SK-N-MC (cell line): ENCODE results near the gene TBCCD1.
A peak's percentile ranks its signal among the peaks of the same experiment; 100 is the strongest.
"Not testable (repeated sequence)": the region's sequence is repeated elsewhere in the genome, so short reads cannot be mapped to it uniquely, and the experiment has no call there.

Source experiments
- DNase-seq: peaks from one replicate; pipeline ENCODE4 v3.0.0-alpha.2; 2011; ENCODE audit warnings: low read depth, low spot score
- H3K27ac ChIP-seq: fragments of 200-600 bp; sonication (generic); 2 replicates; pipeline ENCODE4 v1.5.1; 2016; ENCODE audit warnings: mixed run types
- H3K36me3 ChIP-seq: fragments of 200-600 bp; sonication (generic); 2 replicates; pipeline ENCODE4 v1.6.1; 2017; ENCODE audit warnings: antibody characterized with exemption, low read length, mixed read lengths; ENCODE audit not compliant: insufficient read depth
- H3K4me3 ChIP-seq: fragments of 200-600 bp; sonication (generic); 2 replicates; pipeline ENCODE4 v1.5.1; 2016
- H3K9ac ChIP-seq: fragments of 200-600 bp; sonication (generic); 2 replicates; pipeline ENCODE4 v1.8.0; 2017; ENCODE audit warnings: mixed run types, mixed read lengths; ENCODE audit not compliant: insufficient read length
- H3K9me3 ChIP-seq: fragments of 200-600 bp; sonication (generic); 2 replicates; pipeline ENCODE4 v1.6.1; 2017; ENCODE audit warnings: low read depth, mild to moderate bottlenecking, antibody characterized with exemption, low read length, moderate library complexity, mixed read lengths
- EZH2 ChIP-seq: fragments of 200-600 bp; sonication (generic); IDR thresholded peaks from one replicate; pipeline ENCODE4 v1.6.1; 2017; ENCODE audit warnings: antibody characterized with exemption
- FOXP2 ChIP-seq: optimal IDR thresholded peaks from 2 replicates; pipeline ENCODE3; 2011; ENCODE audit warnings: mild to moderate bottlenecking, moderate library complexity; ENCODE audit not compliant: insufficient read depth; ENCODE audit errors: extremely low read length, control extremely low read depth
- POLR2AphosphoS5 ChIP-seq: IDR thresholded peaks from 2 replicates; pipeline ENCODE4 v1.6.1; 2012; ENCODE audit warnings: mild to moderate bottlenecking, low read depth, low read length, borderline replicate concordance

The TBCCD1 gene

GRCh38 chr3:186589121-186589520 lies 22.0 kb upstream of the TBCCD1 start:
- no peak overlapping the region for H3K4me3 ChIP-seq
- TF ChIP-seq EZH2 (no peak), POLR2AphosphoS5 (no peak), FOXP2 (no peak)
- H3K36me3 ChIP-seq, result peaks cover 20% of the 10 kb centered on the region
- H3K27ac ChIP-seq, result no peak overlapping the region
- peak overlapping the region; percentile 16 for H3K9ac ChIP-seq
- H3K9me3 ChIP-seq, result no peaks in the 10 kb centered on the region
- no peak for DNase-seq

GRCh38 chr3:186588632-186589031 lies 21.5 kb upstream of the TBCCD1 start:
- no peak overlapping the region for H3K4me3 ChIP-seq
- peak overlapping the region; percentile 16 for H3K9ac ChIP-seq
- no peak overlapping the region for H3K27ac ChIP-seq
- peaks cover 25% of the 10 kb centered on the region for H3K36me3 ChIP-seq
- TF ChIP-seq FOXP2 (no peak), EZH2 (no peak), POLR2AphosphoS5 (no peak)
- no peak for DNase-seq
- H3K9me3 ChIP-seq, result no peaks in the 10 kb centered on the region

GRCh38 chr3:186587183-186587582 lies 20.0 kb upstream of the TBCCD1 start:
- no peak overlapping the region for H3K4me3 ChIP-seq
- no peaks in the 10 kb centered on the region for H3K9me3 ChIP-seq
- no peak for TF ChIP-seq FOXP2
- no peak for TF ChIP-seq POLR2AphosphoS5
- TF ChIP-seq EZH2, result no peak
- no peak overlapping the region for H3K9ac ChIP-seq
- H3K36me3 ChIP-seq, result peaks cover 40% of the 10 kb centered on the region
- H3K27ac ChIP-seq, result no peak overlapping the region
- no peak for DNase-seq

GRCh38 chr3:186586245-186586644 lies 19.1 kb upstream of the TBCCD1 start:
- not testable (repeated sequence) for H3K4me3 ChIP-seq, H3K9me3 ChIP-seq, DNase-seq, H3K9ac ChIP-seq, H3K27ac ChIP-seq
- H3K36me3 ChIP-seq, result peaks cover 49% of the 10 kb centered on the region

GRCh38 chr3:186583831-186584230 lies 16.7 kb upstream of the TBCCD1 start:
- DNase-seq, result no peak
- Histone ChIP-seq H3K9me3 (no peaks in the 10 kb centered on the region), H3K27ac (no peak overlapping the region), H3K36me3 (peaks cover 70% of the 10 kb centered on the region), H3K4me3 (no peak overlapping the region), H3K9ac (no peak overlapping the region)
- TF ChIP-seq POLR2AphosphoS5 (no peak), FOXP2 (no peak), EZH2 (no peak)

DNA sequence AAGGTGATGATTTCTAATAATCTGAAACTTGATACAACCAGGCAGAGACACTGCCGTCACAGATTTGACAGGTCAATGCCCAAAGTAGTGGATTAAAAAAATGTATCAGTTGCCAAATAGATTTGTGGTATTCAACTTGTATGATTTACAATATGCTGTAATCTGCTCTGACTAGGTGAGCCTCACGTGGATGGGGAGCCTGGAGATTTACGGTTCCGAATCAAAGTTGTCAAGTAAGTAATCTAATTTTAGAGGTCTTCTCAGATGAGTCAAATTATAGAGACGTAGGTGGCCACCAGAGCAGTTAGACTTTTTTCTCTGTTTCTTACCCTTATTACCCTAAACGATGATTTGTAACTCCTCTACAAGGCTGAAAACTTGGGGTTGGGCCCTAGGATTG lies 15.4 kb upstream of the TBCCD1 start:
- Histone ChIP-seq H3K9ac (no peak overlapping the region), H3K4me3 (no peak overlapping the region), H3K9me3 (no peaks in the 10 kb centered on the region), H3K36me3 (peaks cover 77% of the 10 kb centered on the region), H3K27ac (no peak overlapping the region)
- no peak for DNase-seq
- TF ChIP-seq FOXP2 (no peak), EZH2 (no peak), POLR2AphosphoS5 (no peak)

GRCh38 chr3:186580785-186581184 lies 13.6 kb upstream of the TBCCD1 start:
- Histone ChIP-seq H3K36me3 (peaks cover 91% of the 10 kb centered on the region), H3K9me3 (no peaks in the 10 kb centered on the region), H3K4me3 (no peak overlapping the region), H3K9ac (no peak overlapping the region), H3K27ac (no peak overlapping the region)
- DNase-seq, result no peak
- no peak for TF ChIP-seq FOXP2
- no peak for TF ChIP-seq POLR2AphosphoS5
- no peak for TF ChIP-seq EZH2

DNA sequence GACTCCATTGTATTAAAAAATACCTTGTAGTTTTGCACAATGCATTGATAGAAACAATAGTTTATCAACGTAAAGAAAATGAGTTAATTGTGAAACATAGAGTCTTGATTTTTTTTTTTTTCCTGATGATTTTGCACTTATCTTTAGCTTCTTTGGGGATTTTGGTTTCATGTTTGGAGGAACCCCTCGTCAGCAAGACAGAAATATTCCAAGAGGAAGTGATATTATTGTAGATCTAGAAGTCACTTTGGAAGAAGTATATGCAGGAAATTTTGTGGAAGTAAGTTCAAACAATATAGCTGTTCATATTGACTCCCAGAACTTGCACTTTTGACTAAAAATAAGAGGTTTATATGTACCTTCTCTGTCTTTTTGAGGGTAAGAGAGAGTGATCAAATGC lies 10.4 kb upstream of the TBCCD1 start:
- H3K36me3 ChIP-seq, result peaks cover 89% of the 10 kb centered on the region
- TF ChIP-seq POLR2AphosphoS5 (no peak), FOXP2 (no peak), EZH2 (no peak)
- H3K27ac ChIP-seq, result no peak overlapping the region
- no peaks in the 10 kb centered on the region for H3K9me3 ChIP-seq
- H3K9ac ChIP-seq, result no peak overlapping the region
- no peak for DNase-seq
- no peak overlapping the region for H3K4me3 ChIP-seq

DNA sequence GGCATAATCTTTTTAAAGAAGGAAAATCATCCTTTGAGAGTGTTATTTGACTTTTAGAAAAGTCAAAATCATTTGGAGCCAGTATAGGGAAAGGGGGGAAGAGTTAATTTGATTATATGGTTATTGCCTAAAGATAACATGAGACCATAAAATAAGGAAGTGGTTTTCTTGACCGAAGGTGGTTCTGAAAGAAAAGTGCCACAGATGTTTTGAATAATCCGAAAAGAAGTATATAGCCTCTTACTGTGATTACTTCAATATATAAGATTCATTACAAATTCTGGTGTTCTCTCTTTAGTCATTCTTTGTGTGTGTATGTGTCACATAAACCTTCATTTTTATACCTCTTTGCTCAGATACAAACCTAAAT lies 4.5 kb upstream of the TBCCD1 start:
- Histone ChIP-seq H3K27ac (no peak overlapping the region), H3K9me3 (no peaks in the 10 kb centered on the region), H3K9ac (peak overlapping the region; percentile 93), H3K36me3 (peaks cover 45% of the 10 kb centered on the region), H3K4me3 (peak overlapping the region; percentile 97)
- DNase-seq, result no peak
- no peak for TF ChIP-seq FOXP2
- no peak for TF ChIP-seq EZH2
- no peak for TF ChIP-seq POLR2AphosphoS5
